ENCODE results near the gene SAMD13.
A peak's percentile ranks its signal among the peaks of the same experiment; 100 is the strongest.

Gene SAMD13

GRCh38 chr1:84368441-84368840 lies 66.9 kb downstream of the SAMD13 start:
- peaks cover 5% of the 10 kb centered on the region for H3K4me1 Mint-ChIP-seq
- H3K36me3 Mint-ChIP-seq, result no peaks in the 10 kb centered on the region
- no peak overlapping the region for H3K27ac Mint-ChIP-seq
- H3K27me3 Mint-ChIP-seq, result no peaks in the 10 kb centered on the region
- no peaks in the 10 kb centered on the region for H3K9me3 Mint-ChIP-seq
- H3K4me3 Mint-ChIP-seq, result no peak overlapping the region

- no peak overlapping the region for H3K27ac Mint-ChIP-seq
Observed at GRCh38 chr1:84370266-84370665, 68.8 kb downstream of the SAMD13 start.

GRCh38 chr1:84370831-84371394 lies 69.4 kb downstream of the SAMD13 start:
- Mint-ChIP-seq H3K9me3 (no peaks in the 10 kb centered on the region), H3K27ac (no peak overlapping the region), H3K4me1 (no peaks in the 10 kb centered on the region), H3K36me3 (no peaks in the 10 kb centered on the region), H3K4me3 (no peak overlapping the region), H3K27me3 (no peaks in the 10 kb centered on the region)

More at GRCh38 chr1:84370266-84370665, 68.8 kb downstream of the SAMD13 start:
- Mint-ChIP-seq H3K36me3 (no peaks in the 10 kb centered on the region), H3K9me3 (no peaks in the 10 kb centered on the region), H3K27me3 (no peaks in the 10 kb centered on the region), H3K4me1 (peaks cover 3% of the 10 kb centered on the region), H3K4me3 (no peak overlapping the region)

- Mint-ChIP-seq H3K4me3 (no peak overlapping the region), H3K27ac (no peak overlapping the region), H3K27me3 (no peaks in the 10 kb centered on the region), H3K9me3 (no peaks in the 10 kb centered on the region), H3K36me3 (no peaks in the 10 kb centered on the region), H3K4me1 (no peaks in the 10 kb centered on the region)
Observed at GRCh38 chr1:84373436-84374141, 72.1 kb downstream of the SAMD13 start.

GRCh38 chr1:84374991-84375696 lies 73.6 kb downstream of the SAMD13 start:
- H3K27ac Mint-ChIP-seq, result no peak overlapping the region
- H3K36me3 Mint-ChIP-seq, result no peaks in the 10 kb centered on the region
- no peaks in the 10 kb centered on the region for H3K4me1 Mint-ChIP-seq

GRCh38 chr1:84376000-84376910 lies 74.7 kb downstream of the SAMD13 start:
- no peaks in the 10 kb centered on the region for H3K36me3 Mint-ChIP-seq

More at GRCh38 chr1:84374991-84375696, 73.6 kb downstream of the SAMD13 start:
- no peaks in the 10 kb centered on the region for H3K9me3 Mint-ChIP-seq
- H3K4me3 Mint-ChIP-seq, result no peak overlapping the region
- H3K27me3 Mint-ChIP-seq, result no peaks in the 10 kb centered on the region

GRCh38 chr1:84377480-84378095 lies 76.1 kb downstream of the SAMD13 start:
- H3K4me1 Mint-ChIP-seq, result no peaks in the 10 kb centered on the region
- H3K36me3 Mint-ChIP-seq, result no peaks in the 10 kb centered on the region
- H3K27me3 Mint-ChIP-seq, result peaks cover 3% of the 10 kb centered on the region
- no peaks in the 10 kb centered on the region for H3K9me3 Mint-ChIP-seq
- H3K27ac Mint-ChIP-seq, result no peak overlapping the region
- no peak overlapping the region for H3K4me3 Mint-ChIP-seq

More at GRCh38 chr1:84376000-84376910, 74.7 kb downstream of the SAMD13 start:
- Mint-ChIP-seq H3K27me3 (no peaks in the 10 kb centered on the region), H3K27ac (no peak overlapping the region), H3K4me1 (no peaks in the 10 kb centered on the region), H3K4me3 (no peak overlapping the region), H3K9me3 (no peaks in the 10 kb centered on the region)

- Mint-ChIP-seq H3K27me3 (peaks cover 3% of the 10 kb centered on the region), H3K27ac (no peak overlapping the region), H3K4me3 (no peak overlapping the region), H3K36me3 (no peaks in the 10 kb centered on the region), H3K9me3 (no peaks in the 10 kb centered on the region), H3K4me1 (no peaks in the 10 kb centered on the region)
Observed at GRCh38 chr1:84379138-84379916, 77.8 kb downstream of the SAMD13 start.

- no peaks in the 10 kb centered on the region for H3K4me1 Mint-ChIP-seq
- peaks cover 3% of the 10 kb centered on the region for H3K27me3 Mint-ChIP-seq
- no peak overlapping the region for H3K4me3 Mint-ChIP-seq
- no peaks in the 10 kb centered on the region for H3K9me3 Mint-ChIP-seq
- no peak overlapping the region for H3K27ac Mint-ChIP-seq
- no peaks in the 10 kb centered on the region for H3K36me3 Mint-ChIP-seq
Observed at GRCh38 chr1:84379917-84380180, 78.3 kb downstream of the SAMD13 start.

- Mint-ChIP-seq H3K4me3 (no peak overlapping the region), H3K36me3 (no peaks in the 10 kb centered on the region), H3K27me3 (peaks cover 3% of the 10 kb centered on the region), H3K4me1 (no peaks in the 10 kb centered on the region), H3K27ac (no peak overlapping the region), H3K9me3 (no peaks in the 10 kb centered on the region)
Observed at GRCh38 chr1:84382127-84382526, 80.6 kb downstream of the SAMD13 start.

GRCh38 chr1:84385347-84385746 lies 83.8 kb downstream of the SAMD13 start:
- Mint-ChIP-seq H3K27me3 (peaks cover 3% of the 10 kb centered on the region), H3K9me3 (no peaks in the 10 kb centered on the region), H3K4me1 (no peaks in the 10 kb centered on the region), H3K27ac (no peak overlapping the region), H3K36me3 (no peaks in the 10 kb centered on the region), H3K4me3 (no peak overlapping the region)

- H3K27ac Mint-ChIP-seq, result peak overlapping the region; percentile 56
- peaks cover 3% of the 10 kb centered on the region for H3K27me3 Mint-ChIP-seq
- H3K4me3 Mint-ChIP-seq, result no peak overlapping the region
- H3K4me1 Mint-ChIP-seq, result no peaks in the 10 kb centered on the region
- no peaks in the 10 kb centered on the region for H3K9me3 Mint-ChIP-seq
- no peaks in the 10 kb centered on the region for H3K36me3 Mint-ChIP-seq
Observed at GRCh38 chr1:84386716-84387479, 85.4 kb downstream of the SAMD13 start.

- H3K27me3 Mint-ChIP-seq, result no peaks in the 10 kb centered on the region
Observed at GRCh38 chr1:84387480-84388163, 86.1 kb downstream of the SAMD13 start.

GRCh38 chr1:84390226-84390625 lies 88.7 kb downstream of the SAMD13 start:
- no peaks in the 10 kb centered on the region for H3K27me3 Mint-ChIP-seq
- H3K9me3 Mint-ChIP-seq, result no peaks in the 10 kb centered on the region
- no peak overlapping the region for H3K4me3 Mint-ChIP-seq
- H3K27ac Mint-ChIP-seq, result no peak overlapping the region
- no peaks in the 10 kb centered on the region for H3K4me1 Mint-ChIP-seq
- H3K36me3 Mint-ChIP-seq, result no peaks in the 10 kb centered on the region

More at GRCh38 chr1:84387480-84388163, 86.1 kb downstream of the SAMD13 start:
- H3K36me3 Mint-ChIP-seq, result no peaks in the 10 kb centered on the region
- H3K4me1 Mint-ChIP-seq, result no peaks in the 10 kb centered on the region
- H3K9me3 Mint-ChIP-seq, result no peaks in the 10 kb centered on the region
- H3K4me3 Mint-ChIP-seq, result no peak overlapping the region
- H3K27ac Mint-ChIP-seq, result peak overlapping the region; percentile 56
